A549 treated with AZD2906 at 1 μM for 4 hours (cell line): ENCODE results near the gene TBX5. TPM values are rescaled to one million over a fixed set of nuclear protein-coding genes. Genes with fewer than 3 reads are reported as not detected.

ENCODE experiments used
- total RNA-seq: library from RNA; stranded (reverse); fragments of 200-300 nt; extraction: Qiagen RNA extraction; gene quantifications from 5 replicates; pipeline ENCODE4 v1.2.3, GENCODE V29; 2022

The TBX5 gene
- total RNA-seq = not detected in 5 replicates

GRCh38 chr12:114405519-114406271, at the start of gene TBX5:
Gene TBX5 (minus strand): TSS chr12:114406144. CDS start chr12:114403898, 2,246 bp downstream.

